Measurements from ENCODE around the gene RNF144A. TPM values are rescaled to one million over a fixed set of nuclear protein-coding genes. Genes with fewer than 3 reads are reported as not detected.

Gene RNF144A
- polyA plus RNA-seq, 1 experiment, result 0.12 TPM

GRCh38 chr2:6929196-6929819 is 12.1 kb downstream of the RNF144A start:
- DNase-seq (ENCODE audit: low read depth), result no peak
- POLR2A ChIA-PET, result no interaction called here
- CTCF ChIA-PET, result interaction anchor here (0.6 to 1.0 kb wide), 2 partner anchors 11 to 13 kb away, joined by 4 to 6 read pairs; no protein-coding TSS in a partner anchor
- H3K36me3 ChIP-seq (ENCODE audit: control insufficient read depth, insufficient read depth, low read length), result no peaks in the 10 kb centered on the region
- no peak for TF ChIP-seq CTCF (IDR thresholded peaks at IDR 0.05; ENCODE audit: insufficient read depth, low read depth, low read length)
- H3K4me3 ChIP-seq (ENCODE audit: low read depth, low read length), result no peak overlapping the region
- no peaks in the 10 kb centered on the region for H3K27me3 ChIP-seq (ENCODE audit: control insufficient read depth, insufficient read depth, low read length)

DNA sequence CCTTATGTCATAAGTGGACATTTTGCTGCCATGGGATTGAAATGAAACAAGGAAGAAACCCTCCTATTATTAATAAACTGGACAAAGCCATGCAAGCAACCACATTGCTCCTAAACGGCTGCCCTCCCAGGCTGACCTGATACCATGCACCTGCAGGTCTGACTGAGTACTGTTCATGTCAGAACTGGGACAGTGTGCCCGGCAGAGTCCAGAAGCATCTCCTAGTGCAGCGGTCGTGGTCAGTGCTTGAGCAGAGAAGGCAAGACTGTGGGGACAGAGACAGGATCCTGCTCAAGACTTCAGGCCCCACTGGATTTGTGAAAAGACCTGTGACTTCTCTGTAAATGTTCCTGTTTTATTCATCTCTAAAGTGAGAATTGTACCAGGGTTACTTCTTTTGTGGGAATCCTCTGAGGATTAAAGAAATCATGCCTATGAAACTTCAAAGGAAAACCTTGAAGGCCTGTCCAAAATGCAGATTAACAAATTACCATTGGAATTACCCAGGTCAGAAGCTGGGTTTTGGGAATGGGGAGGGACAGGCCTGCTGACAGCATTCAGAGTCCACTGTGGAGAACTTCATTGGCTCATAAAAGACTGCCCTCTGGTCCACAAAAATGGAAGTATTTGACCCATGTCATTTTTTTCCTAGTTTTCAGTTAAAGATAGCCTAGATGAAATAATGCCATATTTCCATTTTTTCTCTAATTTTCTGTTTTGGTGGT is 13.9 kb downstream of the RNF144A start:
- DNase-seq (ENCODE audit: low read depth), result no peak
- ChIA-PET CTCF (no interaction called here), POLR2A (no interaction called here)
- Histone ChIP-seq H3K36me3 (ENCODE audit: control insufficient read depth, insufficient read depth, low read length) (no peaks in the 10 kb centered on the region), H3K4me3 (ENCODE audit: low read depth, low read length) (no peak overlapping the region), H3K27me3 (ENCODE audit: control insufficient read depth, insufficient read depth, low read length) (peaks cover 2% of the 10 kb centered on the region; the same call in 1 of the 2 replicates)
- TF ChIP-seq CTCF (IDR thresholded peaks at IDR 0.05; ENCODE audit: insufficient read depth, low read depth, low read length), result no peak

GRCh38 chr2:6931753-6932152 is 14.5 kb downstream of the RNF144A start:
- no peak for TF ChIP-seq CTCF (IDR thresholded peaks at IDR 0.05; ENCODE audit: insufficient read depth, low read depth, low read length)
- H3K27me3 ChIP-seq (ENCODE audit: control insufficient read depth, insufficient read depth, low read length), result peaks cover 2% of the 10 kb centered on the region; the same call in 1 of the 2 replicates
- POLR2A ChIA-PET, result no interaction called here
- H3K36me3 ChIP-seq (ENCODE audit: control insufficient read depth, insufficient read depth, low read length), result no peaks in the 10 kb centered on the region
- no peak for DNase-seq (ENCODE audit: low read depth)
- CTCF ChIA-PET, result interaction anchor here (0.7 kb wide), 1 partner anchor 138 kb away, joined by 4 read pairs; no protein-coding TSS in a partner anchor
- no peak overlapping the region for H3K4me3 ChIP-seq (ENCODE audit: low read depth, low read length)

- H3K4me3 ChIP-seq (ENCODE audit: low read depth, low read length), result no peak overlapping the region
- no peak for DNase-seq (ENCODE audit: low read depth)
- POLR2A ChIA-PET, result no interaction called here
- TF ChIP-seq CTCF (IDR thresholded peaks at IDR 0.05; ENCODE audit: insufficient read depth, low read depth, low read length), result no peak
- CTCF ChIA-PET, result interaction anchor here (0.7 kb wide), 1 partner anchor 138 kb away, joined by 4 read pairs; no protein-coding TSS in a partner anchor
- H3K36me3 ChIP-seq (ENCODE audit: control insufficient read depth, insufficient read depth, low read length), result no peaks in the 10 kb centered on the region
- peaks cover 2% of the 10 kb centered on the region; the same call in 1 of the 2 replicates for H3K27me3 ChIP-seq (ENCODE audit: control insufficient read depth, insufficient read depth, low read length)
Observed at GRCh38 chr2:6932206-6932605, 15.0 kb downstream of the RNF144A start.

GRCh38 chr2:6932828-6933227 is 15.6 kb downstream of the RNF144A start:
- no peak for DNase-seq (ENCODE audit: low read depth)
- no peak for TF ChIP-seq CTCF (IDR thresholded peaks at IDR 0.05; ENCODE audit: insufficient read depth, low read depth, low read length)
- Histone ChIP-seq H3K36me3 (ENCODE audit: control insufficient read depth, insufficient read depth, low read length) (no peaks in the 10 kb centered on the region), H3K27me3 (ENCODE audit: control insufficient read depth, insufficient read depth, low read length) (peaks cover 2% of the 10 kb centered on the region; the same call in 1 of the 2 replicates), H3K4me3 (ENCODE audit: low read depth, low read length) (no peak overlapping the region)
- CTCF ChIA-PET, result no interaction called here
- POLR2A ChIA-PET, result no interaction called here

Measured in BJ (cell line).